ENCODE measurements around the gene POMT1.
"Not testable (repeated sequence)": the region's sequence is repeated elsewhere in the genome, so short reads cannot be mapped to it uniquely, and the experiment has no call there.

POMT1 gene

GRCh38 chr9:131502781-131503625 is at the start of gene POMT1:
Gene POMT1 (plus strand): TSS chr9:131502918. CDS start chr9:131504219, 1,301 bp downstream.
- H3K4me3 ChIP-seq (ENCODE audit: low read depth, low read length): peak within 1 kb of the TSS; percentile 72

- no peak overlapping the region for H3K4me3 ChIP-seq (ENCODE audit: low read depth, low read length)
Measured at GRCh38 chr9:131454028-131454427, 48.7 kb upstream of the POMT1 start.

GRCh38 chr9:131455655-131456054 is 47.1 kb upstream of the POMT1 start:
- not testable (repeated sequence) for H3K4me3 ChIP-seq (ENCODE audit: low read depth, low read length)

GRCh38 chr9:131457746-131458145 is 45.0 kb upstream of the POMT1 start:
- no peak overlapping the region for H3K4me3 ChIP-seq (ENCODE audit: low read depth, low read length)

- no peak overlapping the region for H3K4me3 ChIP-seq (ENCODE audit: low read depth, low read length)
Measured at GRCh38 chr9:131459056-131459455, 43.7 kb upstream of the POMT1 start.

GRCh38 chr9:131461166-131461565 is 41.6 kb upstream of the POMT1 start:
- H3K4me3 ChIP-seq (ENCODE audit: low read depth, low read length): no peak overlapping the region

- no peak overlapping the region for H3K4me3 ChIP-seq (ENCODE audit: low read depth, low read length)
Measured at GRCh38 chr9:131464354-131465000, 38.2 kb upstream of the POMT1 start.

- H3K4me3 ChIP-seq (ENCODE audit: low read depth, low read length): no peak overlapping the region
Measured at GRCh38 chr9:131465401-131465800, 37.3 kb upstream of the POMT1 start.

GRCh38 chr9:131467214-131467935 is 35.3 kb upstream of the POMT1 start:
- no peak overlapping the region for H3K4me3 ChIP-seq (ENCODE audit: low read depth, low read length)

GRCh38 chr9:131468031-131468430 is 34.7 kb upstream of the POMT1 start:
- no peak overlapping the region for H3K4me3 ChIP-seq (ENCODE audit: low read depth, low read length)

GRCh38 chr9:131469356-131469755 is 33.4 kb upstream of the POMT1 start:
- no peak overlapping the region for H3K4me3 ChIP-seq (ENCODE audit: low read depth, low read length)

- H3K4me3 ChIP-seq (ENCODE audit: low read depth, low read length): no peak overlapping the region
Measured at GRCh38 chr9:131469951-131470350, 32.8 kb upstream of the POMT1 start.

- no peak overlapping the region for H3K4me3 ChIP-seq (ENCODE audit: low read depth, low read length)
Measured at GRCh38 chr9:131470581-131470991, 32.1 kb upstream of the POMT1 start.

- not testable (repeated sequence) for H3K4me3 ChIP-seq (ENCODE audit: low read depth, low read length)
Measured at GRCh38 chr9:131472085-131472484, 30.6 kb upstream of the POMT1 start.

GRCh38 chr9:131473198-131473885 is 29.4 kb upstream of the POMT1 start:
- H3K4me3 ChIP-seq (ENCODE audit: low read depth, low read length): no peak overlapping the region

- H3K4me3 ChIP-seq (ENCODE audit: low read depth, low read length): no peak overlapping the region
Measured at GRCh38 chr9:131473891-131474290, 28.8 kb upstream of the POMT1 start.

GRCh38 chr9:131474711-131475110 is 28.0 kb upstream of the POMT1 start:
- no peak overlapping the region for H3K4me3 ChIP-seq (ENCODE audit: low read depth, low read length)

- no peak overlapping the region for H3K4me3 ChIP-seq (ENCODE audit: low read depth, low read length)
Measured at GRCh38 chr9:131475111-131475955, 27.4 kb upstream of the POMT1 start.

- no peak overlapping the region for H3K4me3 ChIP-seq (ENCODE audit: low read depth, low read length)
Measured at GRCh38 chr9:131475956-131476776, 26.6 kb upstream of the POMT1 start.

Measured in iPS-11a (cell line).